CD4-positive, CD25-positive, alpha-beta regulatory T cell (primary cell): ENCODE data around the gene NCOR2. TPM values are rescaled to one million over a fixed set of nuclear protein-coding genes. Genes with fewer than 3 reads are reported as not detected.
A peak's percentile ranks its signal among the peaks of the same experiment; 100 is the strongest.

Experiments
- ATAC-seq, 2 donors: fragments of 150-1000 bp; cut with Tn5 transposase; one replicate each; pipeline ENCODE4 v1.10.0; 2021; ENCODE audit warnings: low read depth in 2 of 2, moderate number of reproducible peaks in 2 of 2, moderate library complexity in 1 of 2
- DNase-seq, 3 donors: peaks; one replicate each; pipeline versions ENCODE4 v3.0.0 to v3.0.0-alpha.2; 2012 to 2022; ENCODE audit warnings: mixed read lengths in 1 of 3
- H3K27ac ChIP-seq: one replicate; pipeline ENCODE4 v1.7.0; 2013; ENCODE audit warnings: mild to moderate bottlenecking, low read length; ENCODE audit not compliant: insufficient read depth, poor library complexity, severe bottlenecking
- H3K27me3 ChIP-seq: one replicate; pipeline ENCODE4 v1.7.0; 2013; ENCODE audit warnings: low read length; ENCODE audit not compliant: control insufficient read depth, insufficient read depth
- H3K36me3 ChIP-seq: one replicate; pipeline ENCODE4 v1.7.0; 2013; ENCODE audit warnings: mild to moderate bottlenecking, low read length, moderate library complexity; ENCODE audit not compliant: control insufficient read depth, insufficient read depth
- H3K4me1 ChIP-seq: 2 replicates; pipeline ENCODE4 v1.7.0; 2013; ENCODE audit warnings: mild to moderate bottlenecking, low read length; ENCODE audit not compliant: insufficient read depth, control insufficient read depth, poor library complexity, severe bottlenecking
- H3K4me3 ChIP-seq: one replicate; pipeline ENCODE4 v1.7.0; 2013; ENCODE audit warnings: low read depth, mild to moderate bottlenecking, low read length, moderate library complexity
- H3K9me3 ChIP-seq, 2 experiments: 1 replicate in 1 of 2; 2 replicates in 1 of 2; pipeline ENCODE4 v1.7.0; 2013; ENCODE audit warnings: low read length in 2 of 2, mild to moderate bottlenecking in 1 of 2, moderate library complexity in 1 of 2; ENCODE audit not compliant: control insufficient read depth in 2 of 2
- H3K27ac Mint-ChIP-seq, 3 donors: one replicate each; pipeline ENCODE4 v1.8.0; 2020 to 2022; ENCODE audit warnings: mild to moderate bottlenecking in 3 of 3, mixed read lengths in 3 of 3, moderate library complexity in 2 of 3
- H3K27me3 Mint-ChIP-seq: one replicate; pipeline ENCODE4 v1.8.0; 2022; ENCODE audit warnings: mild to moderate bottlenecking, mixed read lengths
- H3K36me3 Mint-ChIP-seq: one replicate; pipeline ENCODE4 v1.8.0; 2020; ENCODE audit warnings: mixed read lengths
- H3K4me1 Mint-ChIP-seq, 4 donors: one replicate each; pipeline ENCODE4 v1.8.0; 2020 to 2022; ENCODE audit warnings: mixed read lengths in 4 of 4, mild to moderate bottlenecking in 1 of 4
- H3K4me3 Mint-ChIP-seq, 4 donors: one replicate each; pipeline ENCODE4 v1.8.0; 2020 to 2022; ENCODE audit warnings: mild to moderate bottlenecking in 4 of 4, mixed read lengths in 4 of 4, moderate library complexity in 3 of 4
- H3K9me3 Mint-ChIP-seq, 7 donors: one replicate each; pipeline ENCODE4 v1.8.0; 2020 to 2022; ENCODE audit warnings: mixed read lengths in 7 of 7, mild to moderate bottlenecking in 3 of 7, moderate library complexity in 2 of 7
- polyA plus RNA-seq, 4 donors: library from polyadenylated mRNA; unstranded; fragments of 300-500 nt; fragmentation: Illumina TruSeq; gene quantifications; one replicate each; pipeline ENCODE4 v1.2.3, GENCODE V29; 2021
- total RNA-seq: library from RNA; stranded (reverse); gene quantifications from one replicate; pipeline ENCODE4 v1.2.3, GENCODE V29; 2022

Gene NCOR2
- total and polyA plus RNA-seq, 5 donors from 2014 or later: 2.0 to 134 (median 2.5) TPM

GRCh38 chr12:124561231-124561630 is 6.2 kb downstream of the NCOR2 start:
- Mint-ChIP-seq H3K27ac (peak overlapping the region in 2 of 3 donors; percentile 7 to 49), H3K9me3 (no peaks in the 10 kb centered on the region), H3K36me3 (peaks cover 4% of the 10 kb centered on the region), H3K27me3 (no peaks in the 10 kb centered on the region), H3K4me3 (peak overlapping the region in 2 of 4 donors; percentile 60 to 65), H3K4me1 (peaks cover 0 to 62% (median 20%) of the 10 kb centered on the region in 4 donors)
- no peak overlapping the region for H3K4me3 ChIP-seq
- peaks cover 22% of the 10 kb centered on the region for H3K4me1 ChIP-seq
- H3K27ac ChIP-seq: no peak overlapping the region
- H3K9me3 ChIP-seq: no peaks in the 10 kb centered on the region
- H3K36me3 ChIP-seq: no peaks in the 10 kb centered on the region
- ATAC-seq (no peak), DNase-seq (no peak)
- H3K27me3 ChIP-seq: no peaks in the 10 kb centered on the region

GRCh38 chr12:124560146-124560890 is 7.1 kb downstream of the NCOR2 start:
- Mint-ChIP-seq H3K4me1 (peaks cover 0 to 63% (median 17%) of the 10 kb centered on the region in 4 donors), H3K4me3 (peak overlapping the region in 1 of 4 donors; percentile 60), H3K9me3 (no peaks in the 10 kb centered on the region), H3K27ac (peak overlapping the region in 1 of 3 donors; percentile 49), H3K36me3 (peaks cover 4% of the 10 kb centered on the region), H3K27me3 (peaks cover under 1% of the 10 kb centered on the region)
- H3K27ac ChIP-seq: no peak overlapping the region
- ATAC-seq (no peak), DNase-seq (no peak)
- H3K4me3 ChIP-seq: no peak overlapping the region
- peaks cover 13% of the 10 kb centered on the region for H3K4me1 ChIP-seq
- H3K9me3 ChIP-seq: no peaks in the 10 kb centered on the region
- no peaks in the 10 kb centered on the region for H3K27me3 ChIP-seq
- H3K36me3 ChIP-seq: no peaks in the 10 kb centered on the region

- no peaks in the 10 kb centered on the region for H3K9me3 ChIP-seq
- Mint-ChIP-seq H3K4me3 (peak overlapping the region in 1 of 4 donors; percentile 35), H3K27me3 (peaks cover 4% of the 10 kb centered on the region), H3K36me3 (peaks cover 4% of the 10 kb centered on the region), H3K27ac (no peak overlapping the region), H3K4me1 (peaks cover 0 to 66% (median 18%) of the 10 kb centered on the region in 4 donors), H3K9me3 (no peaks in the 10 kb centered on the region)
- no peaks in the 10 kb centered on the region for H3K27me3 ChIP-seq
- no peak overlapping the region for H3K27ac ChIP-seq
- H3K36me3 ChIP-seq: no peaks in the 10 kb centered on the region
- no peak for ATAC-seq
- peaks cover 15% of the 10 kb centered on the region for H3K4me1 ChIP-seq
- no peak overlapping the region for H3K4me3 ChIP-seq
- DNase-seq: no peak
Observed at GRCh38 chr12:124559182-124560017, 8.0 kb downstream of the NCOR2 start.

- Mint-ChIP-seq H3K9me3 (no peaks in the 10 kb centered on the region), H3K4me1 (peaks cover 0 to 66% (median 15%) of the 10 kb centered on the region in 4 donors), H3K27ac (no peak overlapping the region), H3K27me3 (peaks cover 4% of the 10 kb centered on the region), H3K4me3 (no peak overlapping the region), H3K36me3 (peaks cover 4% of the 10 kb centered on the region)
- Histone ChIP-seq H3K27me3 (no peaks in the 10 kb centered on the region), H3K4me3 (no peak overlapping the region), H3K36me3 (no peaks in the 10 kb centered on the region), H3K9me3 (no peaks in the 10 kb centered on the region), H3K4me1 (peaks cover 18% of the 10 kb centered on the region), H3K27ac (no peak overlapping the region)
- DNase-seq: no peak
- no peak for ATAC-seq
Observed at GRCh38 chr12:124558313-124558712, 9.1 kb downstream of the NCOR2 start.

- Histone ChIP-seq H3K4me3 (no peak overlapping the region), H3K36me3 (no peaks in the 10 kb centered on the region), H3K27ac (no peak overlapping the region), H3K27me3 (no peaks in the 10 kb centered on the region), H3K9me3 (no peaks in the 10 kb centered on the region), H3K4me1 (peaks cover 18% of the 10 kb centered on the region)
- peaks cover 4% of the 10 kb centered on the region for H3K27me3 Mint-ChIP-seq
- peak overlapping the region in 1 of 4 donors; percentile 38 for H3K4me3 Mint-ChIP-seq
- H3K36me3 Mint-ChIP-seq: peaks cover 4% of the 10 kb centered on the region
- DNase-seq (no peak), ATAC-seq (no peak)
- H3K27ac Mint-ChIP-seq: no peak overlapping the region
- no peaks in the 10 kb centered on the region for H3K9me3 Mint-ChIP-seq
- H3K4me1 Mint-ChIP-seq: peaks cover 0 to 70% (median 16%) of the 10 kb centered on the region in 4 donors
Observed at GRCh38 chr12:124557518-124558223, 9.7 kb downstream of the NCOR2 start.

GRCh38 chr12:124556896-124557501 is 10.4 kb downstream of the NCOR2 start:
- Histone ChIP-seq H3K9me3 (no peaks in the 10 kb centered on the region), H3K4me3 (no peak overlapping the region), H3K27ac (no peak overlapping the region), H3K36me3 (no peaks in the 10 kb centered on the region), H3K4me1 (peaks cover 18% of the 10 kb centered on the region), H3K27me3 (no peaks in the 10 kb centered on the region)
- no peaks in the 10 kb centered on the region for H3K9me3 Mint-ChIP-seq
- no peak for DNase-seq
- no peak for ATAC-seq
- H3K27ac Mint-ChIP-seq: peak overlapping the region in 1 of 3 donors; percentile 68
- peaks cover 4% of the 10 kb centered on the region for H3K27me3 Mint-ChIP-seq
- H3K4me3 Mint-ChIP-seq: peak overlapping the region in 1 of 4 donors; percentile 38
- H3K36me3 Mint-ChIP-seq: peaks cover 4% of the 10 kb centered on the region
- H3K4me1 Mint-ChIP-seq: peaks cover 0 to 72% (median 14%) of the 10 kb centered on the region in 4 donors

- no peak for ATAC-seq
- Mint-ChIP-seq H3K27me3 (peaks cover 4% of the 10 kb centered on the region), H3K9me3 (no peaks in the 10 kb centered on the region), H3K36me3 (peaks cover 4% of the 10 kb centered on the region), H3K27ac (no peak overlapping the region), H3K4me3 (peak overlapping the region in 1 of 4 donors; percentile 26), H3K4me1 (peaks cover 1 to 74% (median 14%) of the 10 kb centered on the region in 4 donors)
- Histone ChIP-seq H3K9me3 (no peaks in the 10 kb centered on the region), H3K4me3 (no peak overlapping the region), H3K27me3 (no peaks in the 10 kb centered on the region), H3K36me3 (no peaks in the 10 kb centered on the region), H3K4me1 (peaks cover 18% of the 10 kb centered on the region), H3K27ac (no peak overlapping the region)
- DNase-seq: no peak
Observed at GRCh38 chr12:124556074-124556466, 11.3 kb downstream of the NCOR2 start.
